ENCODE results near the gene IP6K3. TPM values are rescaled to one million over a fixed set of nuclear protein-coding genes. Genes with fewer than 3 reads are reported as not detected.
A peak's percentile ranks its signal among the peaks of the same experiment; 100 is the strongest.

The IP6K3 gene
- total RNA-seq, 1 experiment from 2014 or later: not detected

GRCh38 chr6:33673851-33674250 lies 72.9 kb downstream of the IP6K3 start:
- H3K36me3 ChIP-seq (ENCODE audit: insufficient read depth, low read length): no peaks in the 10 kb centered on the region
- H3K4me1 ChIP-seq (ENCODE audit: low read length): no peaks in the 10 kb centered on the region
- no peak overlapping the region for H3K4me3 ChIP-seq (ENCODE audit: low read length)
- H3K79me2 ChIP-seq (ENCODE audit: low read length): no peaks in the 10 kb centered on the region
- no peak overlapping the region for H3K9ac ChIP-seq (ENCODE audit: low read length)
- no peak overlapping the region for H3K4me2 ChIP-seq (ENCODE audit: low read depth, low read length, poor library complexity, severe bottlenecking)
- no peaks in the 10 kb centered on the region for H3K9me3 ChIP-seq (ENCODE audit: low read length)
- no peak overlapping the region for H3K27ac ChIP-seq (ENCODE audit: low read length)
- H4K20me1 ChIP-seq (ENCODE audit: insufficient read depth, low read depth, low read length): no peaks in the 10 kb centered on the region
- no peaks in the 10 kb centered on the region for H3K27me3 ChIP-seq (ENCODE audit: low read length)
- H3K9me2 ChIP-seq (replicated peaks; ENCODE audit: insufficient read depth, low read length): no peaks in the 10 kb centered on the region
- no peak for DNase-seq
- H2AFZ ChIP-seq (ENCODE audit: low read length): no peak overlapping the region

GRCh38 chr6:33672808-33673207 lies 73.9 kb downstream of the IP6K3 start:
- Histone ChIP-seq H3K79me2 (ENCODE audit: low read length) (no peaks in the 10 kb centered on the region), H3K9ac (ENCODE audit: low read length) (no peak overlapping the region), H3K4me2 (ENCODE audit: low read depth, low read length, poor library complexity, severe bottlenecking) (no peak overlapping the region), H3K27me3 (ENCODE audit: low read length) (no peaks in the 10 kb centered on the region), H3K4me1 (ENCODE audit: low read length) (no peaks in the 10 kb centered on the region), H3K36me3 (ENCODE audit: insufficient read depth, low read length) (no peaks in the 10 kb centered on the region), H2AFZ (ENCODE audit: low read length) (no peak overlapping the region), H3K9me3 (ENCODE audit: low read length) (no peaks in the 10 kb centered on the region), H3K27ac (ENCODE audit: low read length) (no peak overlapping the region), H3K9me2 (replicated peaks; ENCODE audit: insufficient read depth, low read length) (no peaks in the 10 kb centered on the region), H3K4me3 (ENCODE audit: low read length) (no peak overlapping the region), H4K20me1 (ENCODE audit: insufficient read depth, low read depth, low read length) (no peaks in the 10 kb centered on the region)
- DNase-seq: peak; percentile 64

- Histone ChIP-seq H3K27me3 (ENCODE audit: low read length) (no peaks in the 10 kb centered on the region), H3K79me2 (ENCODE audit: low read length) (no peaks in the 10 kb centered on the region), H3K4me1 (ENCODE audit: low read length) (no peaks in the 10 kb centered on the region), H3K9me3 (ENCODE audit: low read length) (no peaks in the 10 kb centered on the region), H3K4me3 (ENCODE audit: low read length) (no peak overlapping the region), H3K9ac (ENCODE audit: low read length) (no peak overlapping the region), H3K36me3 (ENCODE audit: insufficient read depth, low read length) (no peaks in the 10 kb centered on the region), H3K9me2 (replicated peaks; ENCODE audit: insufficient read depth, low read length) (no peaks in the 10 kb centered on the region), H3K27ac (ENCODE audit: low read length) (no peak overlapping the region), H3K4me2 (ENCODE audit: low read depth, low read length, poor library complexity, severe bottlenecking) (no peak overlapping the region), H4K20me1 (ENCODE audit: insufficient read depth, low read depth, low read length) (no peaks in the 10 kb centered on the region), H2AFZ (ENCODE audit: low read length) (no peak overlapping the region)
- DNase-seq: no peak
These were observed 75.0 kb downstream of the IP6K3 start for GRCh38 chr6:33671744-33672072.

Small RNAs within 50 kb of the gene (small RNA-seq; reads per million reads assigned to genes)
- gene MIR3934: not detected

Other genes with a start within 250 kb of the IP6K3 start
- 9.9 and 18.7 TPM in 2 replicates for gene BAK1, start 166.6 kb downstream of the IP6K3 start, total RNA-seq (2014; rRNA removed; shearing (Covaris generic); ENCODE audit: low replicate concordance)
- gene ITPR3, start 125.6 kb downstream of the IP6K3 start, total RNA-seq (2014; rRNA removed; shearing (Covaris generic); ENCODE audit: low replicate concordance): 3.9 and 6.1 TPM in 2 replicates
- gene UQCC2, start 35.2 kb downstream of the IP6K3 start, total RNA-seq (2014; rRNA removed; shearing (Covaris generic); ENCODE audit: low replicate concordance): 32.8 and 48.9 TPM in 2 replicates
- gene LEMD2, start 42.2 kb upstream of the IP6K3 start, total RNA-seq (2014; rRNA removed; shearing (Covaris generic); ENCODE audit: low replicate concordance): 32.8 and 42.1 TPM in 2 replicates
- gene MLN, start 57.1 kb upstream of the IP6K3 start, total RNA-seq (2014; rRNA removed; shearing (Covaris generic); ENCODE audit: low replicate concordance): not detected in 2 replicates